ENCODE results near the gene ASXL1. TPM values are rescaled to one million over a fixed set of nuclear protein-coding genes. Genes with fewer than 3 reads are reported as not detected.

ASXL1 gene
- total RNA-seq, 3 donors from 2014 or later (not counting 1 experiment from before 2014, with no cell fraction given) = 106 to 125 (median 108) TPM

GRCh38 chr20:32343439-32343838 lies 14.7 kb upstream of the ASXL1 start:
- intact Hi-C loops (cut with micrococcal nuclease) = no loop called here
- DNase-seq = no peak
- Mint-ChIP-seq H3K36me3 (no peaks in the 10 kb centered on the region), H3K4me3 (no peak overlapping the region), H3K4me1 (peaks cover 0 to 6% of the 10 kb centered on the region in 2 donors), H3K27ac (no peak overlapping the region), H3K27me3 (ENCODE audit: low read depth in 2 of 2) (no peaks in the 10 kb centered on the region), H3K9me3 (no peaks in the 10 kb centered on the region)
- 93% methylated on average over 3 of the region's 3 CpGs for WGBS (ENCODE audit: insufficient coverage)
- Histone ChIP-seq H3K27ac (ENCODE audit: low read length) (no peak overlapping the region), H3K27me3 (ENCODE audit: control insufficient read depth, insufficient read depth, low read length) (no peaks in the 10 kb centered on the region), H3K9me3 (ENCODE audit: control insufficient read depth, insufficient read depth, low read length) (no peaks in the 10 kb centered on the region), H3K4me1 (ENCODE audit: control insufficient read depth, insufficient read depth, low read length) (no peaks in the 10 kb centered on the region), H3K4me3 (ENCODE audit: low read length) (no peak overlapping the region), H3K36me3 (ENCODE audit: control insufficient read depth, insufficient read depth, low read length) (no peaks in the 10 kb centered on the region)
- TF ChIP-seq CTCF (IDR thresholded peaks at IDR 0.05) = no peak
- ATAC-seq = no peak

DNA sequence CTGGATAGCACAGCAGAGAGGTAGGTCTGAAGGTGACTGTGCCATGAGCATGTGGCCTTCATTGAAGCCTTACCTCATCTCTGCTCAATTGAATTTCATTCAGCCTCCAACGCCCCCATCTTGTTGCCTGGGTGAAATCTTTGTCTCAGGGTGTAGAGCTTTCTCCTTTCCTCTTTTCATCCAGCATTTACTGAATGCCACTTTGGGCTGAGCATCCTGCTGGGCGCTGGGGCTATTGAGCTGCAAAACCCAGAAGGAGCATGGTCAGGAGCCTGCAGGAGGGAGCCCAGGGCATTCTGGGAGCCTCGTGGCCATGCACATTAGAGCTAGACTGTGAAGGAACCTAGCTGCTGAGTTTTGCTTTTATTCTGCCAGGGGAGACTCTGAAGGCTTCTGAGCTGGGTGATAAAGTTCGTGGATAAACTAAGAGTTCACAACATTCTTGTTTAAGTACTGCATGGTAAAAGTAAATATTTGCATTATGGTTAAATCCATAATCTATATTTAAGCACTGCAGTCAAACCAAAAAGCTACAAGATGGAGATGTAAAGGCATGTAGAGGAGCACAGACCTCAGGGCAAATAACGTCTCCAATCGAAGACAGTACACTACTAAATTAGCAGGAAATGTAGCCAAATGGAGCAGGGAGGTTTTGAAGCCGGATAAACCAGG lies 13.2 kb upstream of the ASXL1 start:
- intact Hi-C loops (cut with micrococcal nuclease) = no loop called here
- H3K36me3 Mint-ChIP-seq = no peaks in the 10 kb centered on the region
- H3K9me3 Mint-ChIP-seq = no peaks in the 10 kb centered on the region
- H3K27me3 Mint-ChIP-seq (ENCODE audit: low read depth in 2 of 2) = no peaks in the 10 kb centered on the region
- Histone ChIP-seq H3K4me1 (ENCODE audit: control insufficient read depth, insufficient read depth, low read length) (no peaks in the 10 kb centered on the region), H3K36me3 (ENCODE audit: control insufficient read depth, insufficient read depth, low read length) (no peaks in the 10 kb centered on the region), H3K27ac (ENCODE audit: low read length) (no peak overlapping the region), H3K9me3 (ENCODE audit: control insufficient read depth, insufficient read depth, low read length) (no peaks in the 10 kb centered on the region), H3K27me3 (ENCODE audit: control insufficient read depth, insufficient read depth, low read length) (no peaks in the 10 kb centered on the region), H3K4me3 (ENCODE audit: low read length) (no peak overlapping the region)
- peaks cover 0 to under 1% of the 10 kb centered on the region in 2 donors for H3K4me1 Mint-ChIP-seq
- no peak overlapping the region for H3K27ac Mint-ChIP-seq
- DNase-seq = no peak
- WGBS (ENCODE audit: insufficient coverage) = 82% methylated on average over 7 of the region's 7 CpGs
- no peak for TF ChIP-seq CTCF (IDR thresholded peaks at IDR 0.05)
- no peak overlapping the region for H3K4me3 Mint-ChIP-seq
- ATAC-seq = no peak

- Histone ChIP-seq H3K27ac (ENCODE audit: low read length) (no peak overlapping the region), H3K36me3 (ENCODE audit: control insufficient read depth, insufficient read depth, low read length) (no peaks in the 10 kb centered on the region), H3K9me3 (ENCODE audit: control insufficient read depth, insufficient read depth, low read length) (no peaks in the 10 kb centered on the region), H3K27me3 (ENCODE audit: control insufficient read depth, insufficient read depth, low read length) (no peaks in the 10 kb centered on the region), H3K4me3 (ENCODE audit: low read length) (no peak overlapping the region), H3K4me1 (ENCODE audit: control insufficient read depth, insufficient read depth, low read length) (no peaks in the 10 kb centered on the region)
- no peak for TF ChIP-seq CTCF (IDR thresholded peaks at IDR 0.05)
- H3K27ac Mint-ChIP-seq = no peak overlapping the region
- ATAC-seq (no peak), DNase-seq (no peak)
- intact Hi-C loops (cut with micrococcal nuclease) = no loop called here
- no peaks in the 10 kb centered on the region for H3K27me3 Mint-ChIP-seq (ENCODE audit: low read depth in 2 of 2)
- no peaks in the 10 kb centered on the region for H3K36me3 Mint-ChIP-seq
- H3K4me3 Mint-ChIP-seq = no peak overlapping the region
- no peaks in the 10 kb centered on the region for H3K4me1 Mint-ChIP-seq
- 88% methylated on average over 2 of the region's 3 CpGs for WGBS (ENCODE audit: insufficient coverage)
- H3K9me3 Mint-ChIP-seq = no peaks in the 10 kb centered on the region
Measured at GRCh38 chr20:32348207-32348606, 9.9 kb upstream of the ASXL1 start.

DNA sequence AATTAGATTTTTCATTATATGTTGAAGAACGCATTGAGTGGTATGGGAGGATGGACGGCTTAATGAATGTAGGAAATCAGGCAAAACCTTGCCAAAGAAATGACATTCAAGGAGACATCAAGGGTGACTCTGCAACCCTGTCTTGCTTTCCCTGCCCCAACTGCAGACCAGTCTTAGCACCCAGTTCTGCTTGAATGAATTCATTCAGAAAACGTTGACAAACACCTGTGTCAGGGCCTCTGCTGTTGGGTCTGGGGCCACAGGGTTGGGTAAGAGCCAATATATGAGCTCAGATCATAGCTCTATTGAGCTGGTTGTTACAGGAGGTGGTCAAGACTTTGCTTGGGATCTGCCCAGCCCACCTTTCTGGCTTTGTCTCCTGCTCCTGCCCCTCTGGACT lies 7.7 kb upstream of the ASXL1 start:
- H3K36me3 Mint-ChIP-seq = no peaks in the 10 kb centered on the region
- Histone ChIP-seq H3K4me1 (ENCODE audit: control insufficient read depth, insufficient read depth, low read length) (no peaks in the 10 kb centered on the region), H3K27ac (ENCODE audit: low read length) (no peak overlapping the region), H3K27me3 (ENCODE audit: control insufficient read depth, insufficient read depth, low read length) (no peaks in the 10 kb centered on the region), H3K36me3 (ENCODE audit: control insufficient read depth, insufficient read depth, low read length) (no peaks in the 10 kb centered on the region), H3K9me3 (ENCODE audit: control insufficient read depth, insufficient read depth, low read length) (no peaks in the 10 kb centered on the region), H3K4me3 (ENCODE audit: low read length) (no peak overlapping the region)
- DNase-seq = no peak
- H3K9me3 Mint-ChIP-seq = no peaks in the 10 kb centered on the region
- H3K27ac Mint-ChIP-seq = no peak overlapping the region
- no peak for TF ChIP-seq CTCF (IDR thresholded peaks at IDR 0.05)
- no peaks in the 10 kb centered on the region for H3K4me1 Mint-ChIP-seq
- no peak for ATAC-seq
- no peak overlapping the region for H3K4me3 Mint-ChIP-seq
- intact Hi-C loops (cut with micrococcal nuclease) = no loop called here
- no peaks in the 10 kb centered on the region for H3K27me3 Mint-ChIP-seq (ENCODE audit: low read depth in 2 of 2)
- WGBS (ENCODE audit: insufficient coverage) = 94% methylated on average over 3 of the region's 3 CpGs
